RPMI8226 (cell line): ENCODE results near the gene NR5A2.
"Not testable (repeated sequence)": the region's sequence is repeated elsewhere in the genome, so short reads cannot be mapped to it uniquely, and the experiment has no call there.

Experiments used
- DNase-seq: peaks from one replicate; pipeline ENCODE4 v3.0.0-alpha.2; 2015

The NR5A2 gene

GRCh38 chr1:200166411-200166810, 138.9 kb downstream of the NR5A2 start:
- no peak for DNase-seq

GRCh38 chr1:200168926-200169325, 141.4 kb downstream of the NR5A2 start:
- no peak for DNase-seq

- DNase-seq = no peak
Observed at GRCh38 chr1:200172311-200172710, 144.8 kb downstream of the NR5A2 start.

DNA sequence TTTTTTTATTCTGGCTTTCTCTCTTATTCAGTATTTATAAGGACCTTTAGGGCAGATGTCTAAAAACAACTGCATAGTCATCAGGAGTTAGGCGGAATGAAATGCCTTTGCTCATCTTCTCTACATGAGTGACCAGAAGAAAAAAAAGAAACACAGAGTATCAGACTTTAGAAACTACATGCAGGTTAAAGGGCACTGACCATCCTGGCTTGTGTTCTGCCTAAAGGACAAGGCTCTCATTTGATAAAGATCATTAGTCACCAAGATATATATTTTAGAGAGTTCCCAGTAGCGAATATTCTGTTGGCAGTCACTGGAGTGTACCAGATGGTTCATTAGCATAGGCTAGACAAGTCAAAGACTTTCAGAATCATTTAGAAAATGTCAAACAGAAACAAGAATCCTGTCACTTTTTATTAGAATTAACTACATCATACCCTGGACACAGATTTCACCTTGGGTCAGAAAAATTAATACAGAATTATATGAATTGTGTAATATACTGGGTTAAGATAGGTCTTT, 145.6 kb downstream of the NR5A2 start:
- no peak for DNase-seq

GRCh38 chr1:200174525-200175295, 147.2 kb downstream of the NR5A2 start:
- DNase-seq = no peak

- DNase-seq = no peak
Observed at GRCh38 chr1:200176181-200176580, 148.7 kb downstream of the NR5A2 start.

DNA sequence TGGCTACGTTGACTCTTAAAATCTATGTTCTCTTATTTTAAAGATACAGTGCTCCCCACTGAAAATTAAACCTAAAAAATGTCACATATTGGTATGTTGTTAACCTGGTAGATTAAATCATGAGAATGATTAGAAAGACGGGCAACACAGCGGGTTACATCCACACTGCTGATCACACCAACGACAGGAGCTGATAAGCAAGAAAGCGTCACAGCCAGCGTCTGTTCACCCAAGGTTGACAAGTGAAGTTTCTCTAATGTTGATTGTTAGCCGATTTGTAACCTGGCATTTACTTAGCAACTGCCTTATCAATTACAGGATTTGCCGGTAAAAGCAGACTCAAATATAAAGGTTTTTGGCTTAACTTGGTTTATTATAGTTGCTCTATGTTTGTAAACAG, 149.3 kb downstream of the NR5A2 start:
- no peak for DNase-seq

GRCh38 chr1:200178340-200178739, 150.8 kb downstream of the NR5A2 start:
- DNase-seq = no peak

DNA sequence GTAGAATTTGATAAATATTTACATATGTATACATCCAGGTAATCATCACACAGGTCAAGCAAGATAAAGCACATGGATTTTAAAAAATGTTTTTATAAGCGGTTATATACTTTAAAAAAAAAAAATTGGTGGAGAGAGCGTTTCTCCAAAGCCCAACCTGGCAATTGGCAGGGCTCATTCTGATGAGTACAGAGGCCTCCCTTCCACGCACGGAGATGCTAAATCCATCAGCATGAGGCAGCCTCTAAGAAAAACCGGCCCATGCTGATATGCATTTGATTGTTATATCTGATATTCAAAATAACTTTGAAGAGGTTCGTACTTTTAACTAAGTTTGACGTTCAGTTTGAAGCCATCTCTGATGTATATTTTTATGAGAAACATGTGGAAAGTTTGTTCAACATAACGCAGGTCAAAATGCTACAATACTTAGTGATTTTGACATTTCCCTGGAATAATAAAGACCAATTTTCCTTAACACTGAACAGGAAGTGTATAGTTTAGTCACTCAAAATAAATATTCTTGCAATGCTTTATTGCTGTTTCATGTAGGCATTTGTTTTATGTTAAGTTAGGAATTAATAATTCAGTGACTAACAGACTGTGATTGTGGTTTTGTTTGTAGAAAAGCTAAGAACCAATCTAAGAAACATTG, 151.7 kb downstream of the NR5A2 start:
- DNase-seq = no peak

GRCh38 chr1:200179781-200180160, 152.3 kb downstream of the NR5A2 start:
- no peak for DNase-seq

GRCh38 chr1:200180821-200181220, 153.3 kb downstream of the NR5A2 start:
- DNase-seq = peak; percentile 14

GRCh38 chr1:200181861-200182260, 154.4 kb downstream of the NR5A2 start:
- DNase-seq = no peak

- DNase-seq = no peak
Observed at GRCh38 chr1:200182701-200183100, 155.2 kb downstream of the NR5A2 start.

DNA sequence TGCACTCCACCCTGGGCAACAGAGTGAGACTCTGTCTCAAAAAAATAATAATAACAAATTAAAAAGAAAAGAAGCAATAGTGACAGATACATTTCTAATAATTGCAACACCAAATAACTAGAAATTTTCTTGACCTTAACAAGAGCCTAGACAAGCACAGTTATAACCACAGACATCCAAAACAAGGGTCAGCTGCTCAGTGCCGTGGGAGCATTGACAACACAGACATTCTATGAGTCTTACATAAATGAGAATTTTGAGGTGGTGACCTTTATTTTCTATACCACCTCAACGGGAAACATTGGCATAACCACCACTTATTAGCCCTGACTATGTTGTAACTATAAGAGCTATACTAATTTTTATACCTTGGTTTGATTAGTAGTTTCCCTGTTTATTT, 156.1 kb downstream of the NR5A2 start:
- no peak for DNase-seq

DNA sequence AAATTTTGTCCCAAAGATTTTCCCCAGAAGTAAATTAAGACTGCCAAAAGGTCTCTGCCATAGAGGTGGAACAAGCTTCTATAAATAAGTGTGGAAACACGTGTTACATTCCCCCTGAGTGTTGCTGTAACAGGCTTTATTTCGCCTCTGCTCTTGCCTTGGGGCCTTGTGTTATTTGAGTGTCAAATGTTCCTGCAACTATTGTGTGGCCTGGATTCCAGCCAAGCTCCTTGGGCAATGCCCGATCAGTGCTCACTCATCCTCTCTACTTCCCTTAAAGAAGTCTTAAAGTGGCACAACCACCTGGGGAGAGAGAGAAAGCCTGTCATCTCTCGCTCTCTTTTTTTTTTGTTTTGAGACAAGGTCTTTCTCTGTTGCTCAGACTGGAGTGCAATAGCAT, 156.7 kb downstream of the NR5A2 start:
- peak; percentile 92 for DNase-seq

DNA sequence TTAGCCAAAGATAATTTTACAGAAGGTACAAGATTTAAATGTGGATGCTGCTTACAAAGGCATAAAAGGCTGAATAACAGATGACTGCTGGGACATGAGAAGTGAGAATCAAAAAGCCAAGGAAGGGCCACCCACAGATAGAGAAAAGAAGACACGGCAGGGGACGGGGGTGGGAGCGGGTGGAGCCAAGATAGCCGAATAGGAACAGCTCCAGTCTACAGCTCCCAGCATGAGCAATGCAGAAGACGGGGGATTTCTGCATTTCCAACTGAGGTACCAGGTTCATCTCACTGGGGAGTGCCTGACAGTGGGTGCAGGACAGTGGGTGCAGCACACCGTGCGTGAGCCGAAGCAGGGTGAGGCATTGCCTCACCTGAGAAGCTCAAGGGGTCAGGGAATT, 157.7 kb downstream of the NR5A2 start:
- DNase-seq = not testable (repeated sequence)

GRCh38 chr1:200187332-200187731, 159.8 kb downstream of the NR5A2 start:
- DNase-seq = not testable (repeated sequence)

GRCh38 chr1:200191993-200192392, 164.5 kb downstream of the NR5A2 start:
- no peak for DNase-seq

- no peak for DNase-seq
Observed at GRCh38 chr1:200194477-200194876, 167.0 kb downstream of the NR5A2 start.

GRCh38 chr1:200198236-200198635, 170.7 kb downstream of the NR5A2 start:
- no peak for DNase-seq

DNA sequence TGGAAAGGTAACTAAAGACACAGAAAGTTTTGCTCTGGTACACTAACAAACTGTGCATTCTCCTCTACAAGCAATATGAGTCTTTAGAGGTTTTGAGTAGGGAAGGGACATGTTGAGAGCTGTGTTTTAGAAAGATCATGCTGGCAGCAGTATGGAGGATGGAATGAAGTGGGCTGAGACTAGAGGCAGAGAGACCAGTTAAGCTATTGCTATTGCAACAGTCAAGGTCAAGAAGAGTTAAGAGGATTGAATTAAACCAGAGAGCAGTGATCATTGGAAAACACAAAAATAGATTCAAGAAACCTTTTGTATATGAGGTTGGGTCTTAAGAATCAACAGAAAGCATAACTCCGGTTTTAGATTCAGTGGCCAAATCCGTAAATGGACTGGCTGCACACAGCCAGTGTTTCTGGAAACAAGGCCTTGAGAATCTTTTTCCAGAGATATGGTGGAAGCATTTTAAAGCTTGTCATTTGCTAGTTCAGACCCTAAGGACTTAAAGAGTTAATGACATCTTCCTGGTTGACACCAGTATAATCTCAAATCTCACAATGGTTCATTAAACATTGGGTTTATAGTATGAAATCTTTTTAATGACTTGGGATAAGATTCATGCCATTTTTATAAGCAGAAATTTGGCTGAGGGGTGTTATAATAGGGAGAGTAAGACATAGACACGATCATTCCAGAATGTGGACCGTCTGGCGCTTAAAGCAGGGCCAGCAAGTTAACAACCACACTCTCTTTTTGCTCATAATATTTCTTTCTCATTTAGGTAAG, 177.9 kb downstream of the NR5A2 start:
- DNase-seq = no peak

DNA sequence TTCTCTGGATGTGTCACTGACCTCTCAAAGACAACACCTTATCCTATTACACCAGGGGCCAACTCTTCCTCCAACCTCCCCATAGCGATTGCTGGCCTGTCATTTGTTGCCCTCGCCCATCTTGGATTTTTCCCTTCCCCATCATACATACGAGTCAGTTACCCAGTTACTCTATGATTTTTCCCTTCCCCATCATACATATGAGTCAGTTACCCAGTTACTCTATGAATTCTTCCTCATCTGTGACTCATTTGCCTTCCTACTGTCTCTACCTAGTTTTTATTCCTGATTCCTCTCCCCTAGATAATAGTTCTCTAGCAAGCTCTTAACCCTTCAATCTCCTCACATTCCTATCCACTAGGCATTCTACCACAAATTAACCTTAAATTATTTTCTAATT, 178.8 kb downstream of the NR5A2 start:
- no peak for DNase-seq

- DNase-seq = no peak
Observed at GRCh38 chr1:200206761-200207160, 179.3 kb downstream of the NR5A2 start.

- no peak for DNase-seq
Observed at GRCh38 chr1:200207711-200208126, 180.2 kb downstream of the NR5A2 start.
